ENCODE results near the gene NR3C1.
A peak's percentile ranks its signal among the peaks of the same experiment; 100 is the strongest.

Gene NR3C1

DNA sequence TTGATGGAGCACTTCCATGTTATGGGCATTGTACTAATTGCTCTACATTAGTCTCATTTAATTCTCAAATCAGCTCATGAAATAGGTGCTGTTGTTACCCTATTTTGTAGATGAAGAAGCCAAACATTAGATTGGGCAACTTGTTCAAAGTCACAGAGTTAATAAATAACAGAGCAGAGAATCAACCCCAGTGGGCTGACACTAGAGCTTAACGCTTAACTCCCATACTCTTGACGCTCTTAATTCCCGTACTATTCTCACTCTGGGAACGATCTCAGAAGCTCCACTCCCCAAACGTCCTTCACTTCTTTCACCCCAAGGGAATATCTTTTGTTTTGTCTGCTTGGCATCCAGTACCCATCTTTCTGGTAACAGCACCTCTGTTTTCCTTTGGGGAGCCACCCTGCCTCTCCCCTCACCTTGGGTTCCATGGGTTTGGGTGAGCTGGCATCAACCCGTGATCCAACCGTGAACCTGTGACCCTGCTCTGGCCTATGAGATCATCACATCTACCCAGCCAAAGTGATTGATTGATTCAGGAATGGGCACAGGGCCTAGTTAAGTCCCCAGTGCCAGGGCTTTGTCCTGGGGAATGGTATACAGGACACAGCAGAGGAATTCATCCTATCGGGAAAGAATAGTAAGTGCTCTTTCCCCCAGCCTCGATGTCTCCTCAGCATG, 169.2 kb downstream of the NR3C1 start:
- no peak for DNase-seq (ENCODE audit: low read depth)

DNA sequence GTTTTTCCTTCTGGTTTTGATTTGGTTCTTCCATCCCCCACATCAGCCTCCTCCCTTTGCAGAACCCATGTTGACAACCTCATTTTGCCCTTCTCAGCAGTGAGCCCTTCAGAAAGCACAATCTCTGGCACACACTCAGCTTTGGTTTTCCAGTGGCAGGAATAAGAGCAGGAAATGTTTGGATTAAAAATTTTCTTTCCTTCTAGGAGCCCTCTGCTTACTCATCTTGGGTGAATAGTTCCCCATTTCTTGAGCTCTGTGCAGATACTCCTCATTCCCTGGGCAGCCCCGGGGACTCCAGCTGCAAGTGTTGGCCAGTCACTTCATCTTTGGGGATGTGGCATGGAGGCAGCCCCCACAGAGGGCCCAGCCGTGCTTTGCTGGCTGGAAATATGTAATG, 170.5 kb downstream of the NR3C1 start:
- DNase-seq (ENCODE audit: low read depth), result peak; percentile 92

DNA sequence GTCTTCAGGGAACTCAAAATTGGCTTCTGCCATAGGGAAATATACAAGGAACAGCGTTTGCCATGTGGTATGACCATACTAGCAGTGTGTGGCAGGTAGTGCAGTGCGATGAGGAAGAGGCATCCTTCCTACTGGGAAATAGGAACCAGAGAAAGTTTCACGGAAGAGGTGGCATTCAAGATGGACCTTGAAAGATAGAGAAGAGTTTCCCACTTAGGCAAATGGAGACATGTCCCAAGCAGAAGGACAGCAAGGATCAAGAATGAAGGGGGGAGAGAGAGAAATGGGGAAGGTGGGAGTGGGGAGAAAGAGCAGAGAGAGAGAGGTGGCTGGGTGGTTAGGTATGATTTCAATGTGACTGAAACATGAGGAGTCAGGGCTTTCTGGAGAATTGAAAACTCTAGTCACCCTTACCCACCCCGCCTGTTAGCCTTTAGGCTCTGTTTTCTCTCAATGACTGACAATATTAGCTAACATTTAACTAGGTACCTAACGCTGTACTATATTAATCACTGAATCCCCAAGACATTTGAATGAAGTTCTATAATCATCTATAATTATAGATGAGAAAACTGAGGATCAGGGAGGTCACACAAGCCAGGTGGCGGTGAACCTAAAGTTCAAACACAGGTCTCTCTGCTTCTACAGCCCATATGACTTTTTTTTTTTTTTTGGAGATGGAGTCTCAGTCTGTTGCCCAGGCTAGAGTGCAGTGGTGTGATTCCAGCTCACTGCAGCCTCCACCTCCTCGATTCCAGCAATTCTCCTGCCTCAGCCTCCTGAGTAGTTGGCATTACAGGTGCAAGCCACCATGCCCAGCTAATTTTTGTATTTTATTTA, 171.3 kb downstream of the NR3C1 start:
- no peak for DNase-seq (ENCODE audit: low read depth)

DNA sequence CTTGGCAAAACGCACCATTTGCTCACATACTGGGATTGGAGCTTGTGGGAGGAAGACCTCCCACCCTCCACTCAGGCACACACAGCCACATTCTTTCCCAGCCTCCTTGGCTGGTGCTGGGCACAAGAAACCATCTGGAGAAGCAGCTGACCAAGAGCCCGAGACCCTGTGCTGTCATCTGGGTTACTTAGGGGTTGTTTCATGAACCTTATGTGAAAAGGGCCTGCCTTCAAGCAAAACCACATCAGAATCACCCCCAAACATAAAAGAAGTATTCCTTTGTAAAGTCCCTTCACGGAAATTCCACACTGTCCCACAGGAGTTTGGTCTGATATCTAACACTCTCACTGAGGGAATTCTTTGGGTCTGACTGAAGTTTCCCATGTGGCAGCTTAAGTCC, 172.1 kb downstream of the NR3C1 start:
- DNase-seq (ENCODE audit: low read depth), result peak; percentile 63

DNA sequence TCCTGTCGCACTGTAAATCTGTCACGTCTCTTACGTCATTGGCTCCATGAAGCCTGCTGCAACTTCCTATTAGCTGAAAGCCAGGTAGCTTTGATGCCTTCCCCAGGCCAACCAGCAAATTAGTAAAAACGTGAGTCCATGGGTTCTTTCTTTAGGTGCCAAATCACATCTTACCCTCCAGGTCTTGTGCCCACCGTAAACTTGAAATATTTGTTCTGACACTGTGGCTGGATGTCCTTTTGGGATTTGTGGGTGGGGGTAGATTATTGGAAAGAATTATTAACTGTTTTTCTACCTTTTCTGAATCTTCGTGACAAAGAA, 172.8 kb downstream of the NR3C1 start:
- no peak for DNase-seq (ENCODE audit: low read depth)

DNA sequence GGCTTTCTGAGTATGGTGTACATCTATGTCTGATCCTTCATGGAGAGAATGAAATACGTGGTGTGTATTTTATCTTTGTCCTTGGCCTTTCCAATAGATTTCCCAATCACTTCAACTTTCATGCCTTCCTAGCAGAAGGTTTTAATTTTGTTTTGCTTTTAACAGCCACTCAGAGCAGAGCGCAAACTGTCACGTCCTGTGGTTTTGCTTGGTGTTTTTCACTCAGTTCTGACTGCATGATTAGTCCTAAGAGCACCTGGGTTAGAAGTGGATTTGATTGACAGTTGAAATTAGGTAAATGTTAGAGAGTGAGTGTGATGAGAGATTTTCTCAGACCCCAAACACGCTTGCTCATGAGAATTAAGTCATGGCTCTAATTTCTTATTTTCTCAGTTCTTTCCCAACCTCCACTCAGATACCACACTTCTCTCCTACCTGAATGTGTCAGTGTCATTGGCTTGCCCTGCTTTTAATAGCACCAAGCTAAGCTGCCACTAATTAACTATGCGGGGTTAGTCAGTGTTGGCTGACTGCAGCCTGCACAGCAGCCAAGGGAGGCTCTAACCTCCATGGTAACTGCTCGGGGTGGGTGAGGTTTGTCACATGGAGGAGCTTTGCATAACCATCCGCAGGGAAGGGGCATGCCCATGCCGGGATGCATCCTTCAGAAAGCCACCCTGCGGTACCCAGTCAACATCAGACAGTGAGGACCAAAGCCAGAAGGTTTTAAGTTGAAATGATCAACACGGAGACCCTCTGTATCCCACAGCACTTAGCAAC, 173.4 kb downstream of the NR3C1 start:
- no peak for DNase-seq (ENCODE audit: low read depth)

DNA sequence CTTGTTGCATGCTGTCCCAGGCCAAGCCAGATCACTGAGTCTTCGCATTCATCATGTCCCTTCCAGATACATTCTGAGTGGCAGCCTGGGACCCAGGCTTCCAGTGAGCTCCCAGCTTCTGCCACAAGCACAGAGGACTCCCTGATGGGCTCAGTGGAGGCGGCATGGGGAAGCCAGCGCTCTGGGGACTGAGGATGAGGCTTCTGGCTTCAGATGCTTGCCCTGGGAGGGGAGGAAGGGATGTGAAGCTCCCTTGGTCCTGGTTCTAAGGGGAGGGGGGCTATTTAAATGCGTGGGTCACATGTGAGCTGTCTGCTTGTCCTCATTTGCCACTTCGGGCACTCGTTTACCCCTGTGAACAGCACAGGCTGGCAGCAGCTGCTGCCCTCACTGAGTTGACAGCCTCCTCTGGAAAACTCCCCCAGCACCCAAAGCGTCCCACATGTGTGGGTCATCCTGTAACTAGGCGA, 174.0 kb downstream of the NR3C1 start:
- no peak for DNase-seq (ENCODE audit: low read depth)

DNA sequence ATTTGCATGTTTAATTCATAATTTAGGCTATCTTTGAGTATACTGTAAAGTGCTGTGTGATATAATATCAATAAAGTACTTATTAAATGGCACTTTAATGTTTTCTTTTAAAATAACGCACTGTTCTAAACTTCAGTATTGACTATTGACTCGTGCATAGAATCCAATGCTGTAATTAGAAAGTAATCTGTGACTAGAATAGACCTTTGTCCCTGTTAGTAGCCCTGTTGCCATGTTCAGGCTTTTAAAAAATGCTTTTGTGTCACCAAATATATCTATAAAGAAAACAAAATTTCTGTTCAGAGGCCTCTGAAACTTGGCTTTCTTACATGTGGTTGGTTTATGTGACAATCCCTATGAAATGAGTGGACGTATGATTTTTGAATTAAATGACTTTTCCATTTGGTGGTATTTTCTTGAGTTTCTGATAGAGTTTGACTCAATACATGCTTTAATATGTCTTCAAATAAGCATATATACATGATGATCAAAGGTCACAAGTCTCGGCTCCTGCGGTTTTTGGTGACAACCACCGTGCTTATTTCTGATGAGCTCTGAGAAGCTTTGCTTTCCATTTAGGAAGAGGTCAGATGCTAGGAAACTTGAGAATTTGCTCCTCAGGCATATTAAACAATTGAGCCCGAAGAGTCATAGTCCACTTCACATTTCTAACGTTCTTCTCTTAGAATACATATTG, 174.7 kb downstream of the NR3C1 start:
- DNase-seq (ENCODE audit: low read depth), result no peak

All from stromal cell of bone marrow (primary cell).